HT-29 (cell line): ENCODE results near the gene CAMTA1. TPM values are rescaled to one million over a fixed set of nuclear protein-coding genes. Genes with fewer than 3 reads are reported as not detected.
A peak's percentile ranks its signal among the peaks of the same experiment; 100 is the strongest.
"Not testable (repeated sequence)": the region's sequence is repeated elsewhere in the genome, so short reads cannot be mapped to it uniquely, and the experiment has no call there.

Experiments
- DNase-seq: peaks from one replicate; pipeline ENCODE4 v3.0.0-alpha.2; 2015; ENCODE audit warnings: low spot score
- total RNA-seq: library from RNA; depleted of rRNA; stranded (reverse); fragments of >200 nt; shearing (Covaris generic); gene quantifications from 2 replicates; pipeline ENCODE4 v1.2.3, GENCODE V29; 2014

Gene CAMTA1
- total RNA-seq, 1 experiment from 2014 or later = 62.2 TPM

DNA sequence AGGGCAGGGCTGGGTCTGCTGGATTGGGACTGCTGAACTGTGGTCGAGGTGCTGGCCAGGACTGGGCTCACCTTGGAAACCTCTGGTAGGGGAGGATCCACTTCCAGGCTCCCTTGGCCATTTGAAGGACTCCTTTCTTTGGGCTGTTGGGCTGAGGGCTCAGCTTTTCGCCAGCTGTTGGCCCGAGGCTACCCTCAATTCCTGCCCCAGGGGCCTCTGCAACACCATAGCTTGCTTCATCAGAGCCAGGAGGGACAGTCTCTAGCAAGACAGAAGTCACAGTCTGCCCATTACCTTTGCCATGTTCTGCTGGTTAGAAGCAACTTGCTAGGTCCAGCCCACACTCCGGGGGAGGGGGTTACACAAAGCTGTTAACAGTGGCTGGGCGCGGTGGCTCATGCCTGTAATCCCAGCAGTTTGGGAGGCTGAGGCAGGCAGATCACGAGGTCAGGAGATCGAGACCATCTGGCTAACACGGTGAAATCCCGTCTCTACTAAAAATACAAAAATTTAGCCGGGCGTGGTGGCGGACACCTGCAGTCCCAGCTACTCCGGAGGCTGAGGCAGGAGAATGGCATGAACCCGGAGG is 25.0 kb downstream of the CAMTA1 start:
- not testable (repeated sequence) for DNase-seq

DNA sequence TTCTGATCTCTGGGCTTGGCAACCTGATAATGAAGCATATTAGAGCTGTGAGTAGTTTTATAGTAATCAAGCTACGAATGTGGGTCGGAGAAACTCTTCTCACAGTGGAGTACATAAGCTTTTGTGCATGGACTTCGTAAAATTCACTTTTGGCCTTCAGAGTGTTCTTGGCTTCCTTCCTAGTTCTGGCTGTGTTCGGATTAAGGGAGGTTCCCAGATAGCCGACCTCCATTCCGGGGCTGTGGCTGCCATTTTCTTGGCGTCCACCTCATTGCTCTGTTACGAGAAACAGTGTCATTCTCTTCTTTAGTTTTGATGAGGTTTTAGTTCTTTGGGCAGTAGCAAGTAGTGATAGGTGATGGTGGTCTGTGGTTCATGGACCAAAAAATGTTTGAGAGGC is 26.3 kb downstream of the CAMTA1 start:
- no peak for DNase-seq

DNA sequence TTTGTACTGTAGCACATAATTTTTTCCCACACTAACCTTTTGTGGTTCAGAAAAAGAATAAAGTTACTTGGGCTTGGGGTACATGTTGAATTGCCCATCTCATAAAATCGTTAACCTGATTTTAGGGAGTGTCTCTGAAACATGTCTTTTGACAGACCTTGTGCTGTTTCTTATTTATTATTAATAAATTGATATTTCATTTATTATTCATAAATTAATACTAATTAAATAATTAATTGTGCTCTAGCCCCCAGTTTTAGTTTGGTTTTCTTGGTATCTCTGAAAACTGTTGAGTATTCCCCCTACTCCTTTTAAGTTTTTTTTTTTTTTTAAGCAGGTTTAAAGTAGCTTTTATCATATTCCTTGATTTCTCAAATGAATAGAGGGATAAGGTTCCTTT is 27.9 kb downstream of the CAMTA1 start:
- no peak for DNase-seq

DNA sequence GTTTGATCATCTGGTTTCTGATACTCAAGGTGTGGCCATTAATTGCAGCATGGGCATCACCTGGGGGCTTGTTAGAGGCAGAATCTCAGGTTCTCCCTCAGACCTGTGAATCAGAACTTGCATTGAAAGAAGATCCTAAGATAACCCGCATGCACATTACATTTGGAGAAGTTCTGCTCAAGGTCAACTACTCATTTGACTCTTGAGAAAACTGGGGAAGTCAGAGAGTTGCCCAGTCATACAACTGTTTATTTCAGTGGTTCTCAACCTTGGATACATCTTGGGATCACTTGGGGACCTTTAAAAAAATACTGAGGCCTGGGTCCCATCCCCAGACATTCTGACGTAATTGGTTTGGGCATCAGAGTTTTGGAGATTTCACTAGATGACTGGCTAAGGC is 30.5 kb downstream of the CAMTA1 start:
- DNase-seq = no peak

DNA sequence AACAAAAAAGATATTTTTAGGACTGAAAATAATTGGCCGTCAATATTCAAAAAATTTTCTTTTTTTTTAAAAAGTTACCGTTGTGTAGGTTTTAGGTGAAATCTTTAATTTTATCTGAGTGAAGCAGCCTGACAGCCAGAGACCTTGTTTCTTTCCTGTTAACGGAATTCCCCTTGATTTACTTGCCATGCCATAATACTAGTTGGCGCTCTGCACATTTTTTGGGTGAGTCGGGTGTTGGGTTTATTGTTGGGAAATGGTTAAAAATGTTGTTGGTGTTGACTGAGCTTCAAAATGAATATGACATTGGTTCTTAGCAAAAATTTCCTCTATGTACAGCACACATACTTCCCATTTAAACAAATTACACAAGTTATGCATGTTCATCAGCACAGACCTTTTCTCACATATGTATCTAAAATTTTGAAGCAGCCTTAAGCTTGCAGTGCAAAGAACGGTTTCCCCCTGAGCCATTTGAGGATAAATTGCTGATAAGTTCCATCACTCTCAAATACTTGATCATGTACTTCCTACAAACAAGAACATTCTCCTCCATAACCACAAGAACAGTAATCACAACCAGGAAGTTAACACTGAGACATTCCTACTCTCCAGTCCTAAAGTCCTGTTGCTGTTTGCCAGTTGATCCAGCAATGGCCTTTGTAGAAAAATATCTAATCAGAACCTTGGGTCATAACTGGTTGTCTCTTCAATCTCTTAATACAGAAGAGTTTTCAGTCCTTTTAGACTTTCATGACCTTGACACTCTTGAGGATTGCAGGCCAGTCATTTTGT is 34.2 kb downstream of the CAMTA1 start:
- DNase-seq = peak; percentile 3

DNA sequence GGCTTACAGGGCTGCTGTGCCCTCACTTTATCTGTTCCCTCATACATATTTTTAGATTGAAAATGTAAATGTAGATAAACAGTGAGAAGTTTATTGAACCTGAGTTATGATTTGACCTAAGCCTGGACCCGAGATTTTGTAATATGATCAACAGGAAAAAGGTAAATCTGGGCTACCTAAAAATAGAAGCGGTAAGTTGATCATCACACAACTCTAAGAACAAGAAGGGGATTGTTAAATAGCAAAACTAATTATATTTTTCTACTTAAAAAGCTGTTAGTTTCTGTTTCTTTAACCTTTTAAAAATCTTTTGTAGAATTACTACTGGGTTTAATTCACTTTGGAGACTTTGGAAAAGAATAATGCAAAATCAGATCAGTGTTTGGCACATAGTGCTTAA is 35.6 kb downstream of the CAMTA1 start:
- DNase-seq = no peak

DNA sequence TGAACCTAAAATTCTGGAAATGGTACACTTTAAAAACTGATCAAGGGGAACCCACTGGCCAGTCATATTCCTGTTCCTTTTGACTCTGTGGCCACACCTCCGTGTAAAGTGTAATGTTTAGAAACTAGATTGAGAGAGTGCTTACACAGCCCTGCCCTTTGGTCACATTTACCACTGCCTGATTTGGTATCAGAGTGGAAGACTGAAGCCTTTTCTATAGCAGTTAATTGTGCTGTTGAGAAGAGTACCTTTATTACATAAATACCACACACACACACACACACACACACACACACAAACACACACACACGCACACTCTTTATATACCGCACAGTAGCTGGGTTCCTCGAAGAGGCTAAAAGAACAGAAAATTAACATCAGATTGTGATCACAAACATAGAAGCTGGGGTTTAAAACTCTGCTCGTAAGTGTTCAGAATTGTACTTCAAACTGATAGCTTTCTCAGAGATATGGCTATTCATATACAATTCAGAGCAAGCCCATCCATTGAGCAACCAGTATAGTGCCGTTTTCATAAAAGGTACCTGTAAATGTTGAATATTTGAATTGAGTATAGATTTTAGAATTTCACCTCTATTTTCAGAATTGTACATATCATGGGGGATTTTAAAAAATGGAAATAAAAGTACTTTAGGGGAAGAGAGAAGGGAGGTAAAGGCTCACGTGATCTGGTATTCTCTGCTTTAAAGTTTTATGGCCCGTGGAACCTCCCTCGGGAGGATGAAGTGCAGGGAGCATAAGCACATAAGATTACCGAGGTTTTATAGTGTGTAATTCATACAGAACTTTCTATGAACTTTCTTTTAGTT is 37.5 kb downstream of the CAMTA1 start:
- peak; percentile 4 for DNase-seq

DNA sequence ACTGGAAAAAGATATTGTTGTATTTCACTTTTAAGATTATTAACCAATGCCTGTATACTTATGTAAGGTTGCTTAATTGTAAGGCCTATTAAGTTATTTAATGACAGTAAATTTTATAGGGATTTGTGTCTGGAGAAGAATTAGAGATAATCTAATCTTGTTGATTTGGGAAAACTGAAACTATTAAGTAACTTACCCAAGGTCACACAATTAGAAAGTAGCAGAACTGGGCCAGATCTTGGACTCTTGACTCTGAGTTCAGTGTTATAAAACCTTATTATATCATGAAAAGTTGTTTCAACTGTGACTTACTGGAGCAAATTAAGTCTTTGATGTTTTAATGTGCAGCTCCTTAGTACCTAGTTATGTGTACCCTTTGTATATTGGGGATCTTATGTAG is 38.5 kb downstream of the CAMTA1 start:
- DNase-seq = no peak

DNA sequence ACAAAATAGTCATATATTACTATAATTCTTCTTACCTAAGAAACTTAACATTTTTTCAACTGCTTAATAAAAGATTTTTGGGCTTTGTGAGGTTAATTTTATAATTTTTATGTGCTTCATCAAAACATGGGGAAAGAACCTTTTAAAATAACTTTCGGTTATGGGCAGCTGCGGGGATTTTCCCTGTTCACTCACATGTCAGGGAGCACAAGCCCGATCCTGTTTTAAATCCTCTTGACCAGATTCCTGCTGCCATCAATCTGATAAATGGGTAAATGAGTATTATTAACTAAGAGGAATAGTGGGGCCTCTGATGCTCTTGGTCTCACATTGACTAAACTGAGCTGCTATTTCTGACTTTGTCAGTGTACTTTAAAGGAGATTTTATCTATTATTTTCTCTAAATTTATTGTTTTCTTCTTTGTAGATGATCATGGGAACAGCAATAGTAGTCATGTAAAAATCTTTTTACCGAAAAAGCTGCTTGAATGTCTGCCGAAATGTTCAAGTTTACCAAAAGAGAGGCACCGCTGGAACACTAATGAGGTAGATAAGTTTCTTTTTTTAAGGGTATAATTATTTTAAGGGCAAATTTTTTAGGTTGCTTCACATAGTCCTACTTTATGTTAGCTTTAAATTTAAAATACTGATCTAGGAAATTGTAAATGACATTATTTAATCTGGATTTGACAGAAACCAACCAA is 39.6 kb downstream of the CAMTA1 start:
- DNase-seq = no peak

DNA sequence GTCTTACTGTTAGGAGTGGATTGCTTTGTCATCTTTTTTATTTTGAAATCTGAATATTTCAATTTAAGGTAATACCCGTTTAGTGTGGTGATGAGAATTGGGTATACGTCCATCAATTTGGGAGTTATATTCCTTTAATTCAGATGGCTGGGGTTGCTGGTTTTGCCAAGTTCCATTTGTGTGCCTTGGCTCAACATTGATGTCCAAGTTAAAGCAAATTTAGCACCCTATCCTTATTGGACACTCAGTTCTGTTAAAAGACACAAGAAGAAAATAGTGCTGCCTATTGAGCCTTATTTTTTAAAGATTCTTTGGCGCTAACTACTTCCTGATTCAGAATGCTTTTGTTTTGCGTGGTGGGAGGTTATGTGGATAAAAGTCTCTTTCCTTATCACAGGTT is 40.6 kb downstream of the CAMTA1 start:
- no peak for DNase-seq

DNA sequence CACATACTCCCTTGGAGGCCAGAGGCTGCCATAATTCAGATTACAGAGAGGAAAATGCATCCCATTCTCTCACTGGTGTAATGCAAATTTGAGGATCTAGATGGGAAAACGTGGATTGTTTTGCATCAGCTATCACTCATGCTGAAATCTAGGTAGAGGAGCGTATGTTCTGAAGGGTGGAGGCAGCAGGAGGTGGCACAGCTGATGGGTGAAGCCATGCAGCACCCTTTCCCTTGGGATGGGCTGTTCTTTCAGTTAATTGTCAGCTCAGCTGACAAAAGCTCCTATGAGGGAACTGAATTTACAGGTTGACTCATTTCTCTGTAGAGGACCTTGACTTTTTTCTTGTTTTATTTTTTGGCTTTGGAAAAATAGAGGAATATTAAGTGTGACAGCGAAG is 41.8 kb downstream of the CAMTA1 start:
- no peak for DNase-seq

DNA sequence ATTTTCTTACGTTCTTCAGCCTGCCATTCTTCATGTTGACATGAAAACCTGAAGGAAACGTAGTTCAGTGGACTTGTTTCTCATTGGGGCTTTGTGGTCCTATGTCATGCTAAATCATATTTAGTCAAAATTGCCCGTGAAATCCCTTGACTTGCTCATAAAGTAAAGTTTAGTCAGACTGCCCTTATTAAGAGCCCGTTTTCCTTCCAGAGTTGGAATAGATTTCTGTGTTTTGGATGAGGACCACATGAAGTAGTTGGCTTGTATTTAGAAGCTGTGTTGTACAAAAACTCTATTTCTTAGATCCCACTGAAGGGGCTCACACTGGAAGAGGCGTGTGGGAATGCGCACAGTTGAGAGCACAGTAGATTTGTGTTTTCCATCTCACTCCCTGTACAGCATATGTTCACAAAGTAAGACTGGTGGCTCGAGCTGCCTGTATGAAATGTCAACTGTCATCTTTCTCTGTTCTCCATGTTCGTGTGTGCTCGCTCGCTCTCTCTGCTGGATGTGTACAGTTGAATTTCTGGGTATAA is 42.4 kb downstream of the CAMTA1 start:
- no peak for DNase-seq

DNA sequence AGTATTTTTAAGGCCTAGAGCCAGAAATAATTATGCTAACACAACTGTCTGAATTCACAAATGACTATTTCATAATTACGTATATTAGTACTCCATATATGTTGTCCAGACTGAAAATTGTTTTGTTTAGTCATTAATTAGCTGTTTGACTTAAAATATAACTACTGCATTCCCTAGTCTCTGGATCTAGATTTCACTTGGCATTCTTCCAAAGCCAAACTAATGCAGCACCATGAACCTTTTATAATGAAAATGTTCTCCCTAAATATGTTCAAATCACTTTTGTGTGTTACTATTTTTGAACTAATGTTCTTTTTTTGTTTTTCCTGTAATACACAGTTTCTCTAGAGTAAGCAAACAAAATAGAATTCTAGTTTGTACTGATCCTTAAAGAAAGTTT is 46.1 kb downstream of the CAMTA1 start:
- DNase-seq = no peak

DNA sequence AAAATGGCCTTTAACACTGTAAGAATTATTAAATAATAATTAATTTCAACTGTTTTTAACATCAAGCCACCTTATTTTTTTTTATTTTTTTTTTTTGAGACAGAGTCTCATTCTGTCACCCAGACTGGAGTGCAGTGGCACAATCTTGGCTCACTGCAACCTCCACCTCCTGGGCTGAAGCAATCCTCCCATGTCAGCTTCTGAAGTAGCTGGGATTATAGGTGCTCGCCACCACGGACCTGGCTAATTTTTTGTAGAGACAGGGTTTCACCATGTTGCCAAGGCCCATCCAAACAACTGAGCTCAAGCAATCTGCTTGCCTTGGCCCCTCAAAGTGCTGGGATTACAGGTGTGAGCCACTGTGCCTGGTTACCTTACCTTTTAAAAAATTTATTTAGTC is 46.8 kb downstream of the CAMTA1 start:
- not testable (repeated sequence) for DNase-seq

DNA sequence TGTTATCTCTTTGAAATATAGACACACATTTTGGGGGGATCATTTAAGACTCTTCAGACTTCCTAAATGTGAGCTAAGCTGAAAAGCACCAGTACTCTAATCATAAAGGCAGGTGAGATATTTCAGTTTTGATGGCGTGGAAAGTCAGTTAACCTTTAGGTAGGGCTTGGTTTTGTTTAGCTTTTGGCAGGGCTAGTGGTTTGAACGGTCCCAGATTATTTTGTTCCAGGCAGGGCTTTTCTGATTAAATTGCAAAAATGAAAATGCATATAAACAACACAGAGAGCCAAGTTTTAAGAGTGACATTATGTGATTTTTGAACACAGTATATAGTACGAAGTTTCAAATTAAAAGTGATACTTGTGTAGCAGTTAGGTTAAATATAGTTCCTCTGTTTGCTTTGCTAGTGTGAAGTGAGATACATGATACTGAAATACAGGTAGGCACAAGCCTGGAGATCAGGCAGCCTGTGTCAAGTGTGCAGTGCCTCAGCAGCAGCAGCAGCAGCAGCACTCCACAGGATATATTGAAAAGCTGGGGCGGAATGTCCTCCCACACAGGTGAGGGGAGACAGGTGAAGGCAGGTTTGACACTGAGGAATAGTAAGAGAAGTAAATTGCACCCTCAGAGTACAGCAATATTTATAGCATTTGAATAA is 47.4 kb downstream of the CAMTA1 start:
- no peak for DNase-seq

DNA sequence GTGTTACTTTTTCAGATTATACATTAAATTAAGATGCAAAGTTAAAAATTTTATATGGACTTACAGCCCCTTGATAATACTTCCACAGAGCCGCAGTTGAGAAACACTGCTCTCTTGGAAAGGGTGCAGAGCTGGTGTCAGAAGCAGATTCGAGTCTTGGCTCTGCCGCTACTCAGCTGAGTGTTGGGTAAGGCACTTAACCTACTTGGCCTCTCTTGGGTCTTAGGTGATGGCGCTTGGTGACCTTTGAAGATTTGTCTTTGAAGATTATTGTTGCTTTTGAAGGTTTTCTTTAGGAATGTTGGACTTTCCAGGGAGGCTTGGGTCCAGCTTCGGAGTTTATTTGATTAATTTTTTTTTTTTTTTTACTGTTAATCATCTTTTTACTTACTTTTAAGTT is 48.5 kb downstream of the CAMTA1 start:
- no peak for DNase-seq

DNA sequence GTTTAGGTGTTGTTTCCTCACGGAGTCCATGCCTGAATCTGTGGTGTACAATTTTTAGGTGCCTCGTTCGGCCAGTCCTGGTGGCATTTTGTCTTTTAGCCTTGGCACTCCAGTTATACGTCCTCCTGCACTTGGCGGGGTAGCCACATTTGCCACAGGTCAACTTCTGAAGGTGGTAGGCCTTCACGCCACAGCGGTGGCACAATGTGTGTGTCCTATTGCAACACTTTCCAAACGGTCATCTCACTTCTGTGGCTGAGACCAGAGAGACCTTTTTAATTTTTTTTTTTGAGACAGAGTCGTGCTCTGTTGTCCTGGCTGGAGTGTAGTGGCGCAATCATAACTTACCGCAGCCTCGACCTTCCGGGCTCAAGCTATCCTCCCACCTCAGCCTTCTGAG is 49.1 kb downstream of the CAMTA1 start:
- no peak for DNase-seq

DNA sequence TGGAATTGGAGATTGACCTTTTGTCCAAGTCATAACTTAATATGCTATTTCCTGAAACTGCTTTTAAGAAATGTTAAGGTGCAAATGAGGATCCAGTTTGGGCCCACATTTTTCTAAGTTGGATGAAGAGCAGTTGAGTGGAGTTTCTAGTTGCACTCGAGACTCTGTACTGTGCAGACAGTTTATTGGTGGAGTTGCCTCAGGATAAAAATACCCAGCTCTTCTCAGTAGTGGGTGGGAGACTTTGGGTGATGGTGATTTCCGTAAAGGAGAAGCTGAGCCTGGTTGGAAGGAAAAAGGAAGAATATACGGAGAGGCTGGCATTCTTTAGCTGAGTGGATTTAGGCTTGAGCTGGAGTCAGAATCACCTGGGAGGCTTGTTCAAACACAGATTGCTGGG is 49.9 kb downstream of the CAMTA1 start:
- DNase-seq = no peak

DNA sequence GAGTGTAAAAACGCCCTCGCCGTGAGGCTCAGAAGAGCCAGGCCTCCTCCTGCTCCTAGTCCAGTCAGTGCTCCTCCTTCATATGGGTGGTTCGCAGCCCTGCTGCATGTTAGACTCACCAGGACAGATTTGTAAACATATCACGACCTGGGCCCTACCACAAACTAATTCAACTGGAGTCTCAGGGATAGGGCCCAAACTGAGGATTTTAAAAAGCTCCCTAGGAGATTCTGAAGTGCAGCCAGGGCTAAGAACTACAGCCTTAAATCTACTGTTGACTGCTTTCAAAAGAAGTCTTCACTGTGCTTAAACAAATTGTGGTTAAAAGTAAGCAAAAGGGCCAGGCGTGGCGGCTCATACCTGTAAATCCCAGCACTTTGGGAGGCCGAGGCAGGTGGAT is 57.0 kb downstream of the CAMTA1 start:
- DNase-seq = no peak

DNA sequence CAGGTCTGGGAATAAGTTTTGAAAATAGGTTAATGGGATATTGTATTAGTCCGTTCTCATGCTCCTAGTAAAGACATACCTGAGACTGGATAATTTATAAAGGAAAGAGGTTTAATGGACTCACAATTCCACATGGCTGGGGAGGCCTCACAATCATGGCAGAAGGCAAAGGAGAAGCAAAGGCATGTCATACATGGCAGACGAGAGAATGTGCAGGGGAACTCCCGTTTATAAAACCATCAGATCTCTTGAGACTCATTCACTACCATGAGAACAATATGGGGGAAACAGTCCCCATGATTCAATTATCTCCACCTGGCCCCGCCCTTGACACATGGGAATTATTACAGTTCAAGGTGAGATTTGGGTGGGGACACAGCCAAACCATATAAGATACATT is 60.5 kb downstream of the CAMTA1 start:
- not testable (repeated sequence) for DNase-seq

DNA sequence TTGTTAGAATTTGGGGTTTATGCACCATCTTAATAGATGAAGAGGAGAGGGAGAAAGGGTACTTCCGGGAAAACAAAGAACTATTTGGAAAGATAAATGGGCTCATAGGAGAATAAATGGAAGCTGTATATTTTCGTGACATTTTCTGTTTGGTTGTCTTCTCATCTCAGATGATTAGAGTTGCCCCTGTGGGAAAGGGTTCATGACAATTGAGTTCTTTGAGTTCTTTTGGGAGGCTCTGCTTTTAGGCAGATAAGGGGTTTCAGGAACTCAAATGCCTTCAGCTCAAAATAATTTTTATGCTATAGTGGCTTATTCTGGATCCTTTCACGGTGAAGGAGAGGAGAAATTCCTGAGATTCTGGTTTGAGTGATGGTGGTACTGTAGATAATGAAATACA is 63.6 kb downstream of the CAMTA1 start:
- no peak for DNase-seq
